ENCODE data around the gene RDH5. TPM values are rescaled to one million over a fixed set of nuclear protein-coding genes. Genes with fewer than 3 reads are reported as not detected.
"Not testable (repeated sequence)": the region's sequence is repeated elsewhere in the genome, so short reads cannot be mapped to it uniquely, and the experiment has no call there.

Gene RDH5
- total RNA-seq, 2 experiments from 2014 or later: 5.1 to 7.0 TPM

GRCh38 chr12:55744340-55745030, 24.3 kb downstream of the RDH5 start:
- CTCF ChIA-PET: interaction anchor here (0.9 to 9.9 kb wide), 6 partner anchors 9 to 192 kb away, joined by 3 to 130 read pairs (median 8); partner anchors contain the start of gene DGKA
- H3K4me3 Mint-ChIP-seq: peak overlapping the region; percentile 83
- DNase-seq: no peak
- H3K27me3 Mint-ChIP-seq: no peaks in the 10 kb centered on the region
- no peaks in the 10 kb centered on the region for H3K9me3 Mint-ChIP-seq
- peaks cover 22% of the 10 kb centered on the region for H3K4me1 Mint-ChIP-seq (ENCODE audit: low read depth)
- H3K36me3 Mint-ChIP-seq: no peaks in the 10 kb centered on the region
- intact Hi-C loops (cut with micrococcal nuclease): no loop called here
- no peak overlapping the region for H3K27ac Mint-ChIP-seq
- POLR2A ChIA-PET: interaction anchor here (0.8 to 2.3 kb wide), 6 partner anchors 10 to 372 kb away, joined by 3 to 12 read pairs (median 5); partner anchors contain the start of genes CD63, ORMDL2 and SARNP

- Mint-ChIP-seq H3K36me3 (peaks cover 2% of the 10 kb centered on the region), H3K4me1 (ENCODE audit: low read depth) (peaks cover 22% of the 10 kb centered on the region), H3K27ac (no peak overlapping the region), H3K4me3 (no peak overlapping the region), H3K9me3 (no peaks in the 10 kb centered on the region), H3K27me3 (no peaks in the 10 kb centered on the region)
- POLR2A ChIA-PET: interaction anchor here (1.0 to 2.3 kb wide), 3 partner anchors 8 to 185 kb away, joined by 3 to 12 read pairs (median 4); partner anchors contain the start of genes ORMDL2 and SARNP
- intact Hi-C loops (cut with micrococcal nuclease): no loop called here
- CTCF ChIA-PET: interaction anchor here (1.8 to 3.6 kb wide), 5 partner anchors 8 to 72 kb away, joined by 6 to 27 read pairs (median 10); partner anchors contain the start of genes ORMDL2 and SARNP
- DNase-seq: no peak
Measured at GRCh38 chr12:55745361-55746173, 25.4 kb downstream of the RDH5 start.

DNA sequence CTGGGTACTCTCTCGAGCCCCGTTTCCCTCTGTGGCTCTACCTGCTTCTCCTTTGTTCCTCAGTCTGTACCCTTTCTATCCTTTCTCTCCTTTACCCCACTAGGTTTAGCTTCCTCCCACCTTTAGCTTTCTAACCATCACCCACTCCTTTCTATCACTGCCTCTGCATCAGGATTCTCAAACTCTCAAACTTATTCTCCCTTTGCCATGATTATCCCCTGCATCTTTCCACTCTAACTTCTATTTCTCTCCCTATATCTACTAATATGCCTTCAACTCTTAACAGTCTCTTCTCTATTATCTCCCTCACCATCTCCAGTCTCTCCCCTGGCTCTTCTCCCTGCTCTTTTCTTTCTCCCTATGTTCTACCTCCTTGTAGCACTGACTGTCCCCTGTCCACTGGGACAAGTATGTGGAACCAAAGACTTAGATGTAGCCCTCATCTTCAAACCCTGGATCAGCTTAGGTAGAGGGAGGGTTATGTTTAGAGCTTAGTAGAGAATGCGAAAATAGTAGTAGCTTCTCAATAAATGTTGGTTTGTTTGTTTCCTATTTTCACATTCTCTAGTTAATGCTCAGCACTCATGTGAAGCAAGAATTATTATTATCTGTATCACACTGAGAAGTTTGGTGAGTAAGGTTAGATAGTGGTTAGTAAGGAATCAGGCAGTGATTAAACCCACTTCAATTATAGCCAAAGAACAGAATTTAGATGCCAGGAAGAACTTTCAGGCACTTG, 26.1 kb downstream of the RDH5 start:
- H3K36me3 Mint-ChIP-seq: peaks cover 6% of the 10 kb centered on the region
- CTCF ChIA-PET: interaction anchor here (1.8 to 2.8 kb wide), 3 partner anchors 8 to 72 kb away, joined by 6 to 27 read pairs (median 10); partner anchors contain the start of genes ORMDL2 and SARNP
- DNase-seq: no peak
- no peaks in the 10 kb centered on the region for H3K27me3 Mint-ChIP-seq
- no peak overlapping the region for H3K27ac Mint-ChIP-seq
- H3K4me3 Mint-ChIP-seq: no peak overlapping the region
- POLR2A ChIA-PET: no interaction called here
- H3K4me1 Mint-ChIP-seq (ENCODE audit: low read depth): peaks cover 22% of the 10 kb centered on the region
- intact Hi-C loops (cut with micrococcal nuclease): no loop called here
- no peaks in the 10 kb centered on the region for H3K9me3 Mint-ChIP-seq

DNA sequence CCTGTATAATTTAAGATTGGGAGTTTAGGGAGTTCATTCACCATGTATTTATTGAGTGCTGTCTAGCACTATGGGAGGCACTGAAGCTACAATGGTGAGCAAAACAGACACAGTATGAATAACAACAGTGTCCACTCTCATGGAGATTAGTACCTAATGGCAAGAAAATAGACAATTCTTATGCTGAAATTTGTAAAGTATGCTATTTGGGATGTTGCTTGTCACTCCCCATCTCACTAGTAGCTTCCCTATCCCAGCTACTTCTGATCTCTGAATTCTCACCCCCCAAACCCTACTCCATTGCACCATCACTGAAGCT, 26.7 kb downstream of the RDH5 start:
- Mint-ChIP-seq H3K4me3 (no peak overlapping the region), H3K27ac (no peak overlapping the region), H3K27me3 (no peaks in the 10 kb centered on the region), H3K4me1 (ENCODE audit: low read depth) (peaks cover 22% of the 10 kb centered on the region), H3K9me3 (no peaks in the 10 kb centered on the region), H3K36me3 (peaks cover 7% of the 10 kb centered on the region)
- ChIA-PET POLR2A (interaction anchor here (0.7 kb wide), 1 partner anchor 71 kb away, joined by 3 read pairs; the partner anchor contains the start of gene ORMDL2), CTCF (interaction anchor here (0.8 to 2.8 kb wide), 5 partner anchors 9 to 520 kb away, joined by 3 to 27 read pairs (median 6); partner anchors contain the start of genes COQ10A, ORMDL2 and SARNP)
- intact Hi-C loops (cut with micrococcal nuclease): no loop called here
- DNase-seq: no peak

GRCh38 chr12:55748230-55748993, 28.2 kb downstream of the RDH5 start:
- Mint-ChIP-seq H3K4me1 (ENCODE audit: low read depth) (peaks cover 18% of the 10 kb centered on the region), H3K27me3 (no peaks in the 10 kb centered on the region), H3K27ac (no peak overlapping the region), H3K4me3 (no peak overlapping the region), H3K9me3 (no peaks in the 10 kb centered on the region), H3K36me3 (peaks cover 13% of the 10 kb centered on the region)
- DNase-seq: no peak
- ChIA-PET POLR2A (interaction anchor here (0.6 to 1.0 kb wide), 2 partner anchors 8 to 19 kb away, joined by 3 to 4 read pairs; no protein-coding TSS in a partner anchor), CTCF (interaction anchor here (0.8 to 2.8 kb wide), 6 partner anchors 10 to 518 kb away, joined by 3 to 27 read pairs (median 5); partner anchors contain the start of gene COQ10A)
- intact Hi-C loops (cut with micrococcal nuclease): no loop called here

- H3K9me3 Mint-ChIP-seq: no peaks in the 10 kb centered on the region
- no peak overlapping the region for H3K4me3 Mint-ChIP-seq
- H3K27me3 Mint-ChIP-seq: no peaks in the 10 kb centered on the region
- POLR2A ChIA-PET: no interaction called here
- CTCF ChIA-PET: interaction anchor here (2.8 to 7.1 kb wide), 2 partner anchors 11 to 17 kb away, joined by 10 to 38 read pairs; partner anchors contain the start of gene GDF11
- intact Hi-C loops (cut with micrococcal nuclease): no loop called here
- peaks cover 12% of the 10 kb centered on the region for H3K4me1 Mint-ChIP-seq (ENCODE audit: low read depth)
- DNase-seq: no peak
- peak overlapping the region; percentile 47 for H3K27ac Mint-ChIP-seq
- peaks cover 43% of the 10 kb centered on the region for H3K36me3 Mint-ChIP-seq
Measured at GRCh38 chr12:55755246-55755645, 35.1 kb downstream of the RDH5 start.

GRCh38 chr12:55757701-55758100, 37.5 kb downstream of the RDH5 start:
- peaks cover 28% of the 10 kb centered on the region for H3K4me1 Mint-ChIP-seq (ENCODE audit: low read depth)
- intact Hi-C loops (cut with micrococcal nuclease): no loop called here
- ChIA-PET CTCF (interaction anchor here (0.9 to 7.1 kb wide), 3 partner anchors 14 to 43 kb away, joined by 3 to 38 read pairs (median 10); partner anchors contain the start of gene GDF11), POLR2A (no interaction called here)
- H3K27ac Mint-ChIP-seq: peak overlapping the region; percentile 40
- peaks cover 41% of the 10 kb centered on the region for H3K36me3 Mint-ChIP-seq
- DNase-seq: no peak
- no peak overlapping the region for H3K4me3 Mint-ChIP-seq
- H3K27me3 Mint-ChIP-seq: no peaks in the 10 kb centered on the region
- no peaks in the 10 kb centered on the region for H3K9me3 Mint-ChIP-seq

DNA sequence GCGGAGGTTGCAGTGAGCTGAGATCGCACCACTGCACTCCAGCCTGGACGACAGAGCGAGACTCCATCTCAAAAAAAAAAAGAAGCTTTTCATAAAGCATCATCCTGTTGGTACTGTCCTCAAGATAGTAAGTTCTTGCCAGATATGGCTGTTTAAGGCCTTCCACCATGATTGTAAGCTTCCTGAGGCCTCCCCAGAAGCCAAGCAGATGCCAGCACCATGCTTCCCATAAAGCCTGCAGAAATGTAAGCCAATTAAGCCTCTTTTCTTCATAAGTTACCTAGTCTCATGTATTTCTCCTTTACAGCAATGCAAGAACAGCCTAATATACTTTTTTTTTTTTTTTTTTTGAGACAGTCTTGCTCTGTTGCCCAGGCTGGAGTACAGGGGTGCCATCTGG, 38.4 kb downstream of the RDH5 start:
- H3K27me3 Mint-ChIP-seq; H3K4me3 Mint-ChIP-seq; H3K9me3 Mint-ChIP-seq; intact Hi-C loops (cut with micrococcal nuclease); CTCF ChIA-PET; DNase-seq; POLR2A ChIA-PET: not testable (repeated sequence)
- H3K4me1 Mint-ChIP-seq (ENCODE audit: low read depth): peaks cover 28% of the 10 kb centered on the region
- H3K27ac Mint-ChIP-seq: peak overlapping the region; percentile 60
- H3K36me3 Mint-ChIP-seq: peaks cover 40% of the 10 kb centered on the region

- ChIA-PET POLR2A (interaction anchor here (1.6 kb wide), 1 partner anchor 31 kb away, joined by 4 read pairs; the partner anchor contains the start of gene CD63), CTCF (interaction anchor here (0.6 to 1.6 kb wide), 3 partner anchors 11 to 344 kb away, joined by 3 to 5 read pairs (median 3); no protein-coding TSS in a partner anchor)
- Mint-ChIP-seq H3K36me3 (peaks cover 33% of the 10 kb centered on the region), H3K4me3 (no peak overlapping the region), H3K4me1 (ENCODE audit: low read depth) (peaks cover 20% of the 10 kb centered on the region), H3K27me3 (no peaks in the 10 kb centered on the region), H3K27ac (peak overlapping the region; percentile 95), H3K9me3 (no peaks in the 10 kb centered on the region)
- intact Hi-C loops (cut with micrococcal nuclease): loop anchor here (2.0 kb wide), 1 partner anchor 18 kb away; the partner anchor contains the start of gene GDF11
- peak; percentile 85 for DNase-seq
Measured at GRCh38 chr12:55760663-55761062, 40.5 kb downstream of the RDH5 start.

DNA sequence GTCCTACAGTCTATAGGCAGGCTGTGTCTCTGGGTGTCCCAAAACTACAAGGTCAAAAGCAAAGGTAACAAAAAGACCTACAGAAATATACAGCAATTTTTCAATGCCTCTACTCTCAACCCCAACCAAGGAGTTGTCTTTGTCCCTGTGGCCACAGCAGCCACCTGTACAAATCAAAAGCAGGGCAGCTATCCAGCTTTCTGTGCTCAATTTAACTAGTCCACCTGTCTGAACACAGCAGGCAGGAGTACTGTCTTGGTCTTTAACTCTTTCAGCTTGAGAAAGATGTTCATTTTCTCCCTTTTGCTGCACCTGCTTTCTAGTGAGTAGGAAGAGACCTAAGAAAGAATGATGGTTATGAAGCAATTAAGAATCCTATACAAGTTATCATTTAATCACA, 42.5 kb downstream of the RDH5 start:
- Mint-ChIP-seq H3K4me1 (ENCODE audit: low read depth) (peaks cover 17% of the 10 kb centered on the region), H3K27ac (no peak overlapping the region), H3K27me3 (no peaks in the 10 kb centered on the region), H3K4me3 (no peak overlapping the region), H3K9me3 (no peaks in the 10 kb centered on the region), H3K36me3 (peaks cover 26% of the 10 kb centered on the region)
- ChIA-PET POLR2A (no interaction called here), CTCF (interaction anchor here (0.8 kb wide), 2 partner anchors 24 to 34 kb away, joined by 3 read pairs; no protein-coding TSS in a partner anchor)
- intact Hi-C loops (cut with micrococcal nuclease): no loop called here
- no peak for DNase-seq

Measured in activated CD4-positive, alpha-beta memory T cell treated with anti-CD3 and anti-CD28 coated beads for 36 hours (primary cell).